Measurements from ENCODE around the gene POLRMT.

DNA sequence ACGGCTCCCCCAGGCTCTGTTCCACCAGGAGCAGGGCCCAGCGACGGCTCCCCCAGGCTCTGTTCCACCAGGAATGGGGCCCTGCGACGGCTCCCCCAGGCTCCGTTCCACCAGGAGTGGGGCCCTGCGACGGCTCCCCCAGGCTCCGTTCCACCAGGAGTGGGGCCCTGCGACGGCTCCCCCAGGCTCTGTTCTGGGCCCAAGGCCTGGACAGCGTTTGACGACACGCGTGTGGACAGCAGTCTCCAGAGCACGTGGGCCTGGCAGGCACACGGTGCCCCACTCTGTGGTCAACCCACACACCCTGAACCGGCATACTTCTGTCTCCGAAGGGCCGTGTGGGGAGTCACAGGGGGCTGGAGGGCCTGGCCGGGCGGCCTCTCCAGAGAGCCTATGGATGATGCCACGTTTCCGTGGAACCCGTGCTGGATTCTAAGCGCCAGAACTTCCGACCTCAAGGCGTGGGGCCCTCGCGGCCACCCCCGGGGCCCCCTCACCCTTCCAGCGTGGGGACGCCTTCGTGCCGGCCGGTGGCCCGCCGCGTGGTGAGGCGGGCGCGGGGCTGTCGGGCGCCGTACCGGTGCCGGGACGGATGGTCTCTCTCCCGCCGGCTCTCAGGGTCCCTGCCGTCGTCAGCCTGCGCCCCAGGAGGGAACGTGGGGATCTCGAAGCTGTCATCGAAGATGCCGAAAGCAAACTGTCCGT lies 17.9 kb upstream of the POLRMT start:
- TF ChIP-seq TAF1 (IDR thresholded peaks at IDR 0.05; ENCODE audit: borderline replicate concordance, insufficient read depth, low read length) (no peak), SIN3A (IDR thresholded peaks at IDR 0.05; ENCODE audit: borderline replicate concordance, insufficient read depth, low read length) (no peak), REST (IDR thresholded peaks at IDR 0.05; ENCODE audit: insufficient read depth in 1 of 2, low read depth in 2 of 2, low read length in 2 of 2) (no peak), POLR2AphosphoS5 (IDR thresholded peaks at IDR 0.05; ENCODE audit: low read depth, low read length) (no peak)
